GM19193 (cell line): Measurements from ENCODE around the gene KLHL24.

Experiments used
- POLR2A ChIP-seq: IDR thresholded peaks from 4 replicates; pipeline ENCODE4 v1.6.1; 2011; ENCODE audit not compliant: insufficient read depth, insufficient read length; ENCODE audit errors: extremely low read depth

The KLHL24 gene, protein sequence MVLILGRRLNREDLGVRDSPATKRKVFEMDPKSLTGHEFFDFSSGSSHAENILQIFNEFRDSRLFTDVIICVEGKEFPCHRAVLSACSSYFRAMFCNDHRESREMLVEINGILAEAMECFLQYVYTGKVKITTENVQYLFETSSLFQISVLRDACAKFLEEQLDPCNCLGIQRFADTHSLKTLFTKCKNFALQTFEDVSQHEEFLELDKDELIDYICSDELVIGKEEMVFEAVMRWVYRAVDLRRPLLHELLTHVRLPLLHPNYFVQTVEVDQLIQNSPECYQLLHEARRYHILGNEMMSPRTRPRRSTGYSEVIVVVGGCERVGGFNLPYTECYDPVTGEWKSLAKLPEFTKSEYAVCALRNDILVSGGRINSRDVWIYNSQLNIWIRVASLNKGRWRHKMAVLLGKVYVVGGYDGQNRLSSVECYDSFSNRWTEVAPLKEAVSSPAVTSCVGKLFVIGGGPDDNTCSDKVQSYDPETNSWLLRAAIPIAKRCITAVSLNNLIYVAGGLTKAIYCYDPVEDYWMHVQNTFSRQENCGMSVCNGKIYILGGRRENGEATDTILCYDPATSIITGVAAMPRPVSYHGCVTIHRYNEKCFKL

DNA sequence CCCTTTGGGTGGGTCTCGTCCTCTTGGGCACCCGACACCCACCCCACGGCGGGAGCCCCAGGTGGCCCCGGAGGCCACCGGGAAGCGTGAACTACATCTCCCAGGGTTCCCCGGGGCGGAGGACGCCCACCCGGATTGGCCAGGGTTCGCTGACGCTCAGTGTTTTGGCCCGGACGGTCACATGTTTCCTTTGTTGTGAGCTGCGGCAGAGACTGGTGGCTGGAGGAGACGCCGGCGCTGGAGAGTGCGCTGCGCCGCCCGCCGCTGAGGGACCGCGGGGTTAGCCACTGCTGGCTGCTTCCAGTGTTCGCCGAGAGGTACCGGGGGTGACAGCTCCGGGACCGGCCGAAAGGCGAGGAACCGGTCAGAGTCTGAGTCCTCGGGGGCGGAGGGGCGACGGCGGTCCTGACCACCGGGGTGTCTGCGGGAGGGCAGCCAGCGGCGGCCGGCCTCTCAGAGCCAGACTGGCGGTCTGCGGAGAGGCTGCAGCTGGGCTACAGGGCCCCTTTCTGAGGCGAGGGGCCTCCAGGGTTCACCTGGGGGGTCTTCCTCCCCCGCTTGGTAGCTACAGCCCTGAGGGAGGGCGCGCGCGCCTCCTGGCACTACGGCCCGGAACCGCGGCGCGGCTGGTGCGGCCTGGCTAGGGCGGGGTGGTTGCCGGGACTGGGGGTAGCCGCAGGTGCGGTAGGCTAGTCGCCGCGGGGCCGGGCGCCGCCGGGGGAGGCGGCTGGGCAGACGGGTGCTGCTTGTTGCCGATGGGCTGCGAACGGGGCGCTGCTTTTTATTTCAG lies at the start of gene KLHL24:
Gene KLHL24 (plus strand): TSS at position 193 of the 790 bp plus-strand sequence. CDS start 14,734 bp downstream, outside the sequence.
- TF ChIP-seq POLR2A, result peak; percentile 42

GRCh38 chr3:183586477-183586876 lies 48.9 kb upstream of the KLHL24 start:
- no peak for TF ChIP-seq POLR2A

- TF ChIP-seq POLR2A, result no peak
Measured at GRCh38 chr3:183587336-183587735, 48.1 kb upstream of the KLHL24 start.

- no peak for TF ChIP-seq POLR2A
Measured at GRCh38 chr3:183590442-183590841, 45.0 kb upstream of the KLHL24 start.

GRCh38 chr3:183591881-183592521 lies 43.4 kb upstream of the KLHL24 start:
- TF ChIP-seq POLR2A, result no peak

GRCh38 chr3:183592821-183593220 lies 42.6 kb upstream of the KLHL24 start:
- no peak for TF ChIP-seq POLR2A

- TF ChIP-seq POLR2A, result no peak
Measured at GRCh38 chr3:183594636-183595035, 40.8 kb upstream of the KLHL24 start.

GRCh38 chr3:183597959-183598358 lies 37.5 kb upstream of the KLHL24 start:
- no peak for TF ChIP-seq POLR2A

GRCh38 chr3:183613366-183614285 lies 21.8 kb upstream of the KLHL24 start:
- TF ChIP-seq POLR2A, result no peak

DNA sequence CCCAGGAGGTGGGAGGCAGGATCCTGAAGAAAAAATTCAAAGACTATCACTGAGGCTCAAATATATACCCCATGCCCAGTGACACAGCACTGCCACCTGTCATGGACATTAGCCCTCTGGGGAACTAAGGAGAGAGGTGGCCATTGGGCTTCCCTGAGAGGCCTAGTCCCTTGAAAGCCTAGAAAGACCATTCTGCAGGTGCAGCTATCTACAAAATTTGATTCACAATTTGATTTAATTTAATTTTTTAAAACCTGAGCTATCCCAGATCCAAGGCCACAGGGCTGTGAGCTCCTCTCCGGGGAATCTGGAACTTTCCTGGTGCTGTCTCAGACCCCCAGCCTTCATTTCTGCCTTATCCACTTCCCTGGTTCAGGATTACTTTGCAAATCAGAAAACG lies 16.9 kb upstream of the KLHL24 start:
- no peak for TF ChIP-seq POLR2A

DNA sequence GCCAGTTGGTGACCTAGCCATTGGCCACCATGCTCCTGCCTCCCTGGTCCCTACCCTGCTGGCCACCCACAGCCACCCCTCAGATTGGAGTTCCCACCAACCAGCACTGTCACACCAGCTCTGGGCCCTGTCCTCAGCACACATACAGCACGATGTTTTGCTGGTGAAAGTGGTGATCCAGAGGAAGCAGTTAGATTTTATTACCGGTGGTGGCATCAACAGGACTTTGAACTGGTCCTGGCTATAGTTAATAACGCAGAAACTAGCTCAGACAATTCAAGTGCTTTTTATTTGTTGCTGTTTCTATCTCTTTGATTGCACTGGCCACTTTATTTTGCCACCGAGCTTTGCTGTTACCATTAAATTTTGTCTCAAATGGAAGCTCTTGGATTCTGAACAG lies 16.4 kb upstream of the KLHL24 start:
- no peak for TF ChIP-seq POLR2A

DNA sequence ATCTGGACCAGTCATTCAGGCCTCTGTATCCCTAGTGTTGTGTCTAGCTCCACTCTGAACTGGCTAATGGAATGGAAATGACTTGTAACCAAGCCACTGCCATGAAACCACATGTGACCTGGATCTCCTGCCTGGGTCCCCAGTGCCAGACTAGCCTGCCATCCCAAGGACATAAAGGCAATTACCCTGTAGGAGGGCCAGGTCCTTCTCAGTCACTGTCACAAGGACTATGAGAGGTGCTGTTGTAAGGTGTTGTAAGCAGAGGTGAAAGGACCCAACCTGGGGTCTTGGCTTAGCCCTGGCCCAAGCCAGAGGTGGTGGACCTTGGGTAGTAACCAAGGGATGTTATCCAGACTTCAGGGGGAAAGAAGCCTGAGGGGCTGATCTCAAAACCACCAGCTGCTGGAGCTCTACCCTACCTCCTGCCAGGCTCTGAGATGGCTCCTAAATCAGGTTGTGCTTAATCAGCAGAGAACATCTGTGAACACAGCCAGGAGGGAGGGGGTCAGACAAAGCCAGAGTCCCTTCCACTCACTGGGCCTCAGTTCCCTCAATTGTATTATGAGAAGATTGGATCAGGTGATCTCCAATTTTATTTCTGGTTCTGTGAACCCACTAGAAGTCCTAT lies 15.7 kb upstream of the KLHL24 start:
- no peak for TF ChIP-seq POLR2A

- no peak for TF ChIP-seq POLR2A
Measured at GRCh38 chr3:183620252-183620628, 15.2 kb upstream of the KLHL24 start.
